ENCODE data around the gene COX14. TPM values are rescaled to one million over a fixed set of nuclear protein-coding genes. Genes with fewer than 3 reads are reported as not detected.
"Not testable (repeated sequence)": the region's sequence is repeated elsewhere in the genome, so short reads cannot be mapped to it uniquely, and the experiment has no call there.

The COX14 gene
- total RNA-seq, 1 donor from 2014 or later = 42.4 TPM

GRCh38 chr12:50078281-50078680 lies 33.8 kb upstream of the COX14 start:
- POLR2A ChIA-PET = no interaction called here
- Mint-ChIP-seq H3K9me3 (no peaks in the 10 kb centered on the region), H3K27me3 (peaks cover 7% of the 10 kb centered on the region), H3K36me3 (ENCODE audit: low read depth) (no peaks in the 10 kb centered on the region), H3K27ac (no peak overlapping the region), H3K4me1 (no peaks in the 10 kb centered on the region), H3K4me3 (no peak overlapping the region)
- TF ChIP-seq, protein P1, sequence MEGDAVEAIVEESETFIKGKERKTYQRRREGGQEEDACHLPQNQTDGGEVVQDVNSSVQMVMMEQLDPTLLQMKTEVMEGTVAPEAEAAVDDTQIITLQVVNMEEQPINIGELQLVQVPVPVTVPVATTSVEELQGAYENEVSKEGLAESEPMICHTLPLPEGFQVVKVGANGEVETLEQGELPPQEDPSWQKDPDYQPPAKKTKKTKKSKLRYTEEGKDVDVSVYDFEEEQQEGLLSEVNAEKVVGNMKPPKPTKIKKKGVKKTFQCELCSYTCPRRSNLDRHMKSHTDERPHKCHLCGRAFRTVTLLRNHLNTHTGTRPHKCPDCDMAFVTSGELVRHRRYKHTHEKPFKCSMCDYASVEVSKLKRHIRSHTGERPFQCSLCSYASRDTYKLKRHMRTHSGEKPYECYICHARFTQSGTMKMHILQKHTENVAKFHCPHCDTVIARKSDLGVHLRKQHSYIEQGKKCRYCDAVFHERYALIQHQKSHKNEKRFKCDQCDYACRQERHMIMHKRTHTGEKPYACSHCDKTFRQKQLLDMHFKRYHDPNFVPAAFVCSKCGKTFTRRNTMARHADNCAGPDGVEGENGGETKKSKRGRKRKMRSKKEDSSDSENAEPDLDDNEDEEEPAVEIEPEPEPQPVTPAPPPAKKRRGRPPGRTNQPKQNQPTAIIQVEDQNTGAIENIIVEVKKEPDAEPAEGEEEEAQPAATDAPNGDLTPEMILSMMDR (IDR thresholded peaks at IDR 0.05) = no peak
- DNase-seq = no peak
- intact Hi-C loops (cut with micrococcal nuclease) = loop anchor here (10.0 kb wide), 1 partner anchor 557 kb away; no protein-coding TSS in a partner anchor
- CTCF ChIA-PET = interaction anchor here (0.9 to 1.0 kb wide), 2 partner anchors 12 to 98 kb away, joined by 3 read pairs; no protein-coding TSS in a partner anchor
- no peak for ATAC-seq (ENCODE audit: low read depth)

- ChIA-PET CTCF (interaction anchor here (1.0 to 1.1 kb wide), 2 partner anchors 9 to 98 kb away, joined by 3 to 6 read pairs; no protein-coding TSS in a partner anchor), POLR2A (no interaction called here)
- Mint-ChIP-seq H3K9me3 (no peaks in the 10 kb centered on the region), H3K27ac (no peak overlapping the region), H3K4me1 (peaks cover 6% of the 10 kb centered on the region), H3K4me3 (no peak overlapping the region), H3K36me3 (ENCODE audit: low read depth) (peaks cover 1% of the 10 kb centered on the region), H3K27me3 (peaks cover 5% of the 10 kb centered on the region)
- intact Hi-C loops (cut with micrococcal nuclease) = loop anchor here (10.0 kb wide), 1 partner anchor 555 kb away; no protein-coding TSS in a partner anchor
- no peak for ATAC-seq (ENCODE audit: low read depth)
- TF ChIP-seq, protein P1 (IDR thresholded peaks at IDR 0.05) = no peak
- no peak for DNase-seq
These were observed 32.3 kb upstream of the COX14 start for GRCh38 chr12:50079771-50080170.

- ChIA-PET CTCF (no interaction called here), POLR2A (no interaction called here)
- H3K27ac Mint-ChIP-seq = no peak overlapping the region
- peaks cover 16% of the 10 kb centered on the region for H3K4me1 Mint-ChIP-seq
- no peak overlapping the region for H3K4me3 Mint-ChIP-seq
- H3K27me3 Mint-ChIP-seq = peaks cover 5% of the 10 kb centered on the region
- no peaks in the 10 kb centered on the region for H3K9me3 Mint-ChIP-seq
- TF ChIP-seq, protein P1 (IDR thresholded peaks at IDR 0.05) = no peak
- intact Hi-C loops (cut with micrococcal nuclease) = no loop called here
- ATAC-seq (ENCODE audit: low read depth) (no peak), DNase-seq (no peak)
- peaks cover 6% of the 10 kb centered on the region for H3K36me3 Mint-ChIP-seq (ENCODE audit: low read depth)
These were observed 30.8 kb upstream of the COX14 start for GRCh38 chr12:50081096-50081808.

GRCh38 chr12:50082644-50083043 lies 29.4 kb upstream of the COX14 start:
- Mint-ChIP-seq H3K27ac (no peak overlapping the region), H3K27me3 (peaks cover 2% of the 10 kb centered on the region), H3K36me3 (ENCODE audit: low read depth) (peaks cover 20% of the 10 kb centered on the region), H3K4me3 (no peak overlapping the region), H3K9me3 (no peaks in the 10 kb centered on the region), H3K4me1 (peaks cover 23% of the 10 kb centered on the region)
- TF ChIP-seq, protein P1 (IDR thresholded peaks at IDR 0.05) = no peak
- POLR2A ChIA-PET = interaction anchor here (0.8 kb wide), 1 partner anchor 84 kb away, joined by 3 read pairs; the partner anchor contains the start of gene CERS5
- no peak for DNase-seq
- intact Hi-C loops (cut with micrococcal nuclease) = no loop called here
- CTCF ChIA-PET = interaction anchor here (1.7 to 2.7 kb wide), 2 partner anchors 8 to 29 kb away, joined by 8 read pairs; partner anchors contain the start of gene COX14
- no peak for ATAC-seq (ENCODE audit: low read depth)

DNA sequence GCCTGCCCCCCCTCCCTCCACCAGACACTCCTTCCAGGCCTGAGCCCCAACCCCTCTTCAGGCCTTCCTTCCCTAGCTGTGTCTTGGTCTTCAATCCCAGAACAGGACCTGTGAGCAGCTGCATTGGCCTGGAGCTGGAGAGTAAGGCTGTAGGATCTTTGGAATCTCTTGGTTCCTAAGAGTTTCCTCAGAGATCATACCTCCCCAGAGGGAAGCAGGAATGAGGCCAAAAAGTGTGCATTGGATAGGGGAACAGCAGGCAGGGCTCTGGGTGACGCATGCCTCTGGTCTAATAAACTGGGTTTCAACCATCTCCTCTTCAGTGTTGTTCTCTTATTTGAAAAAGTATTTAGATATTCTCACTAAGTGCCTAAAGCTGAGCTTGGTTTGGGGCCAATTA lies 28.7 kb upstream of the COX14 start:
- DNase-seq = no peak
- peak overlapping the region; percentile 76 for H3K27ac Mint-ChIP-seq
- intact Hi-C loops (cut with micrococcal nuclease) = no loop called here
- peaks cover 2% of the 10 kb centered on the region for H3K27me3 Mint-ChIP-seq
- H3K4me1 Mint-ChIP-seq = peaks cover 28% of the 10 kb centered on the region
- TF ChIP-seq, protein P1 (IDR thresholded peaks at IDR 0.05) = no peak
- H3K4me3 Mint-ChIP-seq = peak overlapping the region; percentile 71
- H3K36me3 Mint-ChIP-seq (ENCODE audit: low read depth) = peaks cover 24% of the 10 kb centered on the region
- CTCF ChIA-PET = interaction anchor here (0.6 to 2.7 kb wide), 3 partner anchors 9 to 92 kb away, joined by 3 to 8 read pairs (median 8); partner anchors contain the start of gene COX14
- H3K9me3 Mint-ChIP-seq = no peaks in the 10 kb centered on the region
- POLR2A ChIA-PET = interaction anchor here (0.8 to 2.6 kb wide), 2 partner anchors 58 to 84 kb away, joined by 3 to 16 read pairs; partner anchors contain the start of genes CERS5 and RACGAP1
- ATAC-seq (ENCODE audit: low read depth) = no peak

DNA sequence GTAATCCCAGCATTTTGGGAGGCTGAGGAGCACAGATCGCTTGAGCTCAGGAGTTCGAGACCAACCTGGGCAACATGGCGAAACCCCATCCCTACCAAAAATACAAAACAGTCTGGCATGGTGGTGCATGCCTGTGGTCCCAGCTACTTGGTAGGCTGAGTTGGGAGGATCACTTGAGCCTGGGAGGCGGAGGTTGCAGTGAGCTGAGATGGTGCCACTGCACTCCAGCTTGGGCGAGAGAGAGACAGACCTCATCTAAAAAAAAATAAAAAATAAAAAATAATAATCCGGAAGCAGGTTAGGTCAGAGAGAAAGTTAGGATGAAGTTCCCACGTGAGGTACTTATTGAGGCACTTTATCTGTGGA lies 27.6 kb upstream of the COX14 start:
- not testable (repeated sequence) for H3K9me3 Mint-ChIP-seq; H3K27me3 Mint-ChIP-seq; ATAC-seq (ENCODE audit: low read depth); DNase-seq
- peak overlapping the region; percentile 94 for H3K4me3 Mint-ChIP-seq
- intact Hi-C loops (cut with micrococcal nuclease) = loop anchor here (2.0 kb wide), 1 partner anchor 316 kb away; the partner anchor contains the start of gene LARP4
- peak overlapping the region; percentile 97 for H3K27ac Mint-ChIP-seq
- peaks cover 34% of the 10 kb centered on the region for H3K36me3 Mint-ChIP-seq (ENCODE audit: low read depth)
- H3K4me1 Mint-ChIP-seq = peaks cover 35% of the 10 kb centered on the region
- ChIA-PET CTCF (interaction anchor here (0.7 to 2.7 kb wide), 8 partner anchors 8 to 92 kb away, joined by 3 to 48 read pairs (median 8); partner anchors contain the start of genes CERS5 and COX14), POLR2A (interaction anchor here (0.6 to 8.5 kb wide), 30 partner anchors 12 to 975 kb away, joined by 3 to 262 read pairs (median 4); partner anchors contain the start of genes BCDIN3D, CERS5, COX14 and DIP2B)
